Muscle layer of colon (tissue), 2 donors: ENCODE results near the gene NXPE3.

Experiments used
- H3K27ac ChIP-seq: one replicate; pipeline ENCODE4 v1.7.0; 2013; ENCODE audit warnings: low read depth, mild to moderate bottlenecking, low read length, moderate library complexity
- H3K27me3 ChIP-seq, 2 donors: one replicate each; pipeline ENCODE4 v1.7.0; 2013; ENCODE audit warnings: low read length in 2 of 2, mild to moderate bottlenecking in 2 of 2; ENCODE audit not compliant: insufficient read depth in 2 of 2, control insufficient read depth in 1 of 2
- H3K36me3 ChIP-seq: one replicate; pipeline ENCODE4 v1.7.0; 2013; ENCODE audit warnings: mild to moderate bottlenecking, low read length; ENCODE audit not compliant: insufficient read depth
- H3K4me1 ChIP-seq: one replicate; pipeline ENCODE4 v1.7.0; 2013; ENCODE audit warnings: mild to moderate bottlenecking, low read length; ENCODE audit not compliant: insufficient read depth
- H3K4me3 ChIP-seq, 2 donors: one replicate each; pipeline ENCODE4 v1.7.0; 2013; ENCODE audit warnings: low read length in 2 of 2, low read depth in 1 of 2, mild to moderate bottlenecking in 1 of 2, moderate library complexity in 1 of 2
- H3K9ac ChIP-seq: one replicate; pipeline ENCODE4 v1.7.0; 2013; ENCODE audit warnings: low read length
- H3K9me3 ChIP-seq: one replicate; pipeline ENCODE4 v1.7.0; 2013; ENCODE audit warnings: mild to moderate bottlenecking, low read length
- donor health status: abdominal sarcoma.
- donor health status: Adenocarcinoma of cecum.

Gene NXPE3

DNA sequence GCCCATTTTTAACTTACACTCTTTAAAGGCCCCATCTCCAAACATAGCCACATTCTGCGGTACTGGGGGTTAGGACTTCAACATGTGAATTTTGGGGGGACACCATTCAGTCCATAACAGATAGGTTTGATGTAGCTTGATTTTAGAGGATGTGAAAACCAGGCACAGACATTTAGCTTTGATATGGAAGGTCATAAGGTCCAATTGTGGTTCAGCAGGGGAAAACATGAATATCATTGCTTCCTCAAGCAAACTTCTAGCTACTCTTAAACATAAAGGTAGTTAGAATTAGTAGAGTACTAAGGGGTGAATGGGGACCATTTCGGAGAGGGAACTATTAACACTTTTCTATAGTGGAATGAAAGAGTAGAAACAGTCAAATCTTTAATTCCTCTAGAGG is 56.7 kb downstream of the NXPE3 start:
- Histone ChIP-seq H3K27ac (no peak overlapping the region), H3K9me3 (no peaks in the 10 kb centered on the region), H3K9ac (no peak overlapping the region), H3K4me3 (no peak overlapping the region), H3K36me3 (no peaks in the 10 kb centered on the region), H3K4me1 (peaks cover 23% of the 10 kb centered on the region), H3K27me3 (no peaks in the 10 kb centered on the region)

GRCh38 chr3:101836160-101836559 is 57.1 kb downstream of the NXPE3 start:
- no peak overlapping the region for H3K27ac ChIP-seq
- H3K4me3 ChIP-seq, result no peak overlapping the region
- no peak overlapping the region for H3K9ac ChIP-seq
- no peaks in the 10 kb centered on the region for H3K36me3 ChIP-seq
- peaks cover 23% of the 10 kb centered on the region for H3K4me1 ChIP-seq
- no peaks in the 10 kb centered on the region for H3K9me3 ChIP-seq
- no peaks in the 10 kb centered on the region for H3K27me3 ChIP-seq

DNA sequence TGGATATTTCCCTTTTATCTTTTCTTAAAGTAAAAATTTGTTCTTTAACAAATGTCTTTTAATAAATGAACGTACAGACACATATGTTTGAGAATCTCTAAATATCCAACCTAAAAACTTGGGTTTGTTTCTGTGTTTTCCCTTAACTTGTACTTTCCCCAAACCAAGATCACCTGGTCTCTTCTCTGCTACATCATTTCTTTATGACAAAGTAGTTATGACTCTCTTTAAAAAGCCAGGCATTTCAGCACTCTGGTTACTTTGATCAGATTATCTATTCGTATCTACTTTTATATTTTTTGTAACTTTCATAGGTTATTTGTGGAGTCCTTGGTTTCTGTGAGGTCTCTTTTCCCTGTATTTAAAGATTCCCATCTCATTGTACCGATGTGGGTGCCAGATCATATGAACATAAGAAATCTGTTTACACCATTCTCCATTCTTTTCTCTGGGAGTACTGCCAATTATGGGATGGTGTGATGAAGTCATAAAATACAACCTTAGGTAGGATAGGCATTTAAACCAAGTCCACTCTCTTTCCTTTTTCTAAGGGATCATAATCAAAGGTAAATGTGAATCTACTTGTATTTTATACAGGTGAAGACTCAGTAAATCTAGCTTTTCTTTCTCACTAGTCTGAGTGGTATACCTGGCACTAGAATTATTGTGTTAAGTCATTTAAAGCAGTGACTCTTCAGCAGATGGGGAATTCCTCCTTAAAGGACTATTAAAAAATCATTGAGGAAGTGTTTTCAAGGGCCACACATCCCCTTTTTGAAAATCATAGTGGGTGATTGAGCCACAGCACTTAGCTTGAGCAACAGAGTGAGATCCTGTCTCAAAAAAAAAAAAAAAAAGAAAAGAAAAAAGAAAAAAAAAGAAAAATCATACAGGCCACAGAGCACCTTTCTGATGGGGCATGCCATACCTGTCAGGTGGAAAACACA is 57.9 kb downstream of the NXPE3 start:
- H3K36me3 ChIP-seq, result no peaks in the 10 kb centered on the region
- no peaks in the 10 kb centered on the region for H3K9me3 ChIP-seq
- no peaks in the 10 kb centered on the region for H3K27me3 ChIP-seq
- peak overlapping the region in 1 of 2 donors; percentile 23 for H3K4me3 ChIP-seq
- peaks cover 23% of the 10 kb centered on the region for H3K4me1 ChIP-seq
- H3K9ac ChIP-seq, result no peak overlapping the region
- H3K27ac ChIP-seq, result peak overlapping the region; percentile 70

DNA sequence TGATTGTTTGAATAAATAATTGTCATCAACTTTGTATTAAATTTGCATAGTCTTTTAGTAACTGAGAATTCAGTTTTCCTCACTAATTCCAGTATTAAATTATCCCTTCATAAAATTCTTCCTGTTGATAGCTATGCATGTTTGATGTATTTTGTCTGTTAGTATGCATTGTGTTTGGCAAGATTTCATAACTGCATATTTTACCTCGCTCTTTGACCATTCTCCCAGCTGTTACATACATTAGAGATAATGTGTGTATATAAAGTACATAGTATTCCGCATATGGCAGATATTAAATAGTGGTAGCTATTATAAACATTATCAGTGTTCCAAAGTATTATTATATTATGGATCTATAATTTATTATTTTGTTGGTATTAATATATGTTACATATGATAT is 59.7 kb downstream of the NXPE3 start:
- Histone ChIP-seq H3K27ac (no peak overlapping the region), H3K4me3 (no peak overlapping the region), H3K27me3 (no peaks in the 10 kb centered on the region), H3K4me1 (peaks cover 23% of the 10 kb centered on the region), H3K9me3 (no peaks in the 10 kb centered on the region), H3K36me3 (no peaks in the 10 kb centered on the region), H3K9ac (no peak overlapping the region)

GRCh38 chr3:101840066-101840465 is 61.1 kb downstream of the NXPE3 start:
- Histone ChIP-seq H3K4me3 (no peak overlapping the region), H3K27ac (no peak overlapping the region), H3K9me3 (no peaks in the 10 kb centered on the region), H3K36me3 (no peaks in the 10 kb centered on the region), H3K4me1 (peaks cover 23% of the 10 kb centered on the region), H3K9ac (no peak overlapping the region), H3K27me3 (no peaks in the 10 kb centered on the region)

DNA sequence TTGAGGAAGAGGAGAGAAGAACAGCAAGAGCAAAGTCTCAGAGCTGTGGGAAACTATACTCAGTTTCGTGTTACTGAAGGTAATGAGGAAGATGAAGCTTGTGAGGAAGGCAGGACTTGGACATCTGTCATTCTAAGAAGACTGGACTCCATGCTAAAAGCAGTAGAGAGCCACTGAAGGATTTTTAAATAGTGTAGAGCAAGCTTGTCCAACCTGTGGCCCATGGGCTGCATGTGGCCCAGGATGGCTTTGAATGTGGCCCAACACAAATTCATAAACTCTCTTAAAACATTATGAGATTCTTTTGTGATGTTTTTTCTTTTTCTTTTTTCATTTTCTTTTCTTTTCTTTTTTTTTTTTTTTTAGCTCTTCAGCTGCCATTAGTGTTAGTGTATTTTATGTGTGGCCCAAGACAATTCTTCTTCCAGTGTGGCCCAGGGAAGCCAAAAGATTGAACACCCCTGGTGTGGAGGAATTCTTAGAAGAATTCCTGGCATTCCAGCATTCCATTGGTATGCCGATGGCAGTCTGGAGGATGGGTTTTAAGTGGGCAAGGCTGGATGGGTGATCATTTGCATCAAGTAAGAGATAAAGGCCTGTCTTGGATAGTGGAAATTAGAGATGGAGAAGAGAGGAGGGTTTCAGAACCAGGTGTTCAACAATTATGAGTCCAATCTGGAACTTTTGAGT is 63.4 kb downstream of the NXPE3 start:
- no peaks in the 10 kb centered on the region for H3K27me3 ChIP-seq
- no peak overlapping the region for H3K4me3 ChIP-seq
- H3K4me1 ChIP-seq, result peaks cover 10% of the 10 kb centered on the region
- H3K9me3 ChIP-seq, result no peaks in the 10 kb centered on the region
- no peak overlapping the region for H3K27ac ChIP-seq
- no peaks in the 10 kb centered on the region for H3K36me3 ChIP-seq
- H3K9ac ChIP-seq, result no peak overlapping the region

- Histone ChIP-seq H3K9ac (no peak overlapping the region), H3K36me3 (no peaks in the 10 kb centered on the region), H3K27me3 (no peaks in the 10 kb centered on the region), H3K4me3 (no peak overlapping the region), H3K4me1 (peaks cover 8% of the 10 kb centered on the region), H3K27ac (no peak overlapping the region), H3K9me3 (no peaks in the 10 kb centered on the region)
Measured at GRCh38 chr3:101842935-101843330, 63.9 kb downstream of the NXPE3 start.

DNA sequence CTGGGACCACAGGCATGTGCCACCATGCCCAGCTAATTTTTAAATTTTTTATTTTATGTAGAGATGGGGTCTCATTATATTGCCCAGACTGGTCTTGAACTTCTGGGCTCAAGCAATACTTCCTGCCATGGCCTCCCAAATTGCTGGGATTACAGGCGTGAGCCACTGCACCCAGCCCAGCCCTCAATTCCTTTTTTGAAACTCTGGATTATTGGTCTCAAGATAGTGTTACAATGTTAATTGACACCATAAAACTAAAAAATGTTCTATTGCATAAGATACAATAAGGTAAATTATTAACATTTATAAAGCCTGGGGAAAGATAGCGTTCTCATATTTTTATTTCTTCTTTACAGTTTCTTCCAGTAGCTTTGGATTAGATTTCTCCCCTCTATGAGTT is 66.4 kb downstream of the NXPE3 start:
- H3K4me1 ChIP-seq, result peaks cover 12% of the 10 kb centered on the region
- no peaks in the 10 kb centered on the region for H3K27me3 ChIP-seq
- no peaks in the 10 kb centered on the region for H3K9me3 ChIP-seq
- no peaks in the 10 kb centered on the region for H3K36me3 ChIP-seq
- H3K4me3 ChIP-seq, result no peak overlapping the region
- H3K27ac ChIP-seq, result no peak overlapping the region
- H3K9ac ChIP-seq, result no peak overlapping the region

DNA sequence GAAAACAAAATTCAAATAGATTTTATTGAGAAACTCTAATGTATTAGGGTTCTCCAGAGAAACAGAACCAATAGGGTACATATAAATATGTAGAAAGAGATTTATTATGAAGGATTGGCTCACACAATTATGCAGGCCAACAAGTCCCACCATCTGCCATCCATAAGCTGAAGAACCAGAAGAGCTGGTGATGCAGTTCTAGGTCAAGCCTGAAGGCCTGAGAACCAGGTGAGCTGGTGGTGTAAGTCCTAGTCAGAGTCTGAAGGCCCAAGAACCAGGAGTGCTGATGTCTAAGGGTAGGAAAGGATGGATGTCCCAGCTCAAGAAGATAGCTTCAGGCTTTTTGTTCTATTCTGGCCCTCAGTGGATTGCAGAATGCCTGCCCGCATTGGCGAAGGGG is 67.7 kb downstream of the NXPE3 start:
- Histone ChIP-seq H3K27ac (no peak overlapping the region), H3K9ac (no peak overlapping the region), H3K9me3 (no peaks in the 10 kb centered on the region), H3K27me3 (no peaks in the 10 kb centered on the region), H3K4me1 (peaks cover 16% of the 10 kb centered on the region), H3K4me3 (no peak overlapping the region), H3K36me3 (peaks cover 5% of the 10 kb centered on the region)

DNA sequence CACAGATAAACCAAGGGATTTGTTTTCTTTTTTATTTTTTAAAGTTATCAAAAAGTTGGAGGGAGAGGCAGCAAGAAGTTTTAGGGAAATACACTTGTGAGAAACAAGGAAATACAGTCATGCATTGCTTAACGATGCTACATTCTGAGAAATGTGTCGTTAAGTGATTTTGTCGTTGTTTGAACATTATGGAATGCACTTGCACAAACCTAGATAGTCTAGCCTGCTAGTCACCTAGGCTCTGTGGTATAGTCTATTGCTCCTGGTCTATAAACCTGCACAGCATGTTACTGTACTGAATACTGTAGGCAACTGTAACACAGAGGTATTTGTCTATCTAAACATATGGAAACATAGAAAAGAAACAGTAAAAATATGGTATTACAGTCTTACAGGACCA is 68.3 kb downstream of the NXPE3 start:
- Histone ChIP-seq H3K27ac (peak overlapping the region; percentile 79), H3K9me3 (no peaks in the 10 kb centered on the region), H3K27me3 (no peaks in the 10 kb centered on the region), H3K4me3 (no peak overlapping the region), H3K9ac (no peak overlapping the region), H3K36me3 (peaks cover 11% of the 10 kb centered on the region), H3K4me1 (peaks cover 23% of the 10 kb centered on the region)

GRCh38 chr3:101848326-101848725 is 69.3 kb downstream of the NXPE3 start:
- peak overlapping the region; percentile 82 for H3K9ac ChIP-seq

More at GRCh38 chr3:101848326-101848725, 69.3 kb downstream of the NXPE3 start:
- Histone ChIP-seq H3K4me3 (peak overlapping the region in 1 of 2 donors; percentile 54), H3K27ac (peak overlapping the region; percentile 79), H3K27me3 (no peaks in the 10 kb centered on the region), H3K9me3 (no peaks in the 10 kb centered on the region), H3K36me3 (peaks cover 21% of the 10 kb centered on the region), H3K4me1 (peaks cover 23% of the 10 kb centered on the region)
